Type B pancreatic cell (in vitro differentiated cells): ENCODE measurements around the gene SIPA1L3. TPM values are rescaled to one million over a fixed set of nuclear protein-coding genes. Genes with fewer than 3 reads are reported as not detected.
A peak's percentile ranks its signal among the peaks of the same experiment; 100 is the strongest.
"Not testable (repeated sequence)": the region's sequence is repeated elsewhere in the genome, so short reads cannot be mapped to it uniquely, and the experiment has no call there.

Experiments
- DNase-seq: peaks from one replicate; pipeline ENCODE4 v3.0.0; 2021; ENCODE audit warnings: mixed read lengths; ENCODE audit not compliant: unreplicated experiment; ENCODE audit errors: extremely low spot score
- H3K27ac Mint-ChIP-seq: 2 replicates; pipeline ENCODE4 v1.8.0; 2021; ENCODE audit warnings: mild to moderate bottlenecking, mixed read lengths
- H3K27me3 Mint-ChIP-seq: 2 replicates; pipeline ENCODE4 v1.8.0; 2021; ENCODE audit warnings: mixed read lengths
- H3K36me3 Mint-ChIP-seq: 2 replicates; pipeline ENCODE4 v1.8.0; 2021; ENCODE audit warnings: mixed read lengths
- H3K4me1 Mint-ChIP-seq: one replicate; pipeline ENCODE4 v1.8.0; 2021; ENCODE audit warnings: mixed read lengths; ENCODE audit not compliant: unreplicated experiment
- H3K4me3 Mint-ChIP-seq: 2 replicates; pipeline ENCODE4 v1.8.0; 2021; ENCODE audit warnings: mild to moderate bottlenecking, mixed read lengths
- H3K9me3 Mint-ChIP-seq: 2 replicates; pipeline ENCODE4 v1.8.0; 2021; ENCODE audit warnings: mixed read lengths
- CTCF ChIP-seq: fragments of 200-600 bp; sonication (generic); conservative IDR thresholded peaks from 2 replicates; pipeline ENCODE4 v1.5.0; 2021; ENCODE audit warnings: antibody characterized with exemption, mild to moderate bottlenecking
- total RNA-seq: library from RNA; stranded (reverse); gene quantifications from 2 replicates; pipeline ENCODE4 v1.2.1, GENCODE V29; 2021; ENCODE audit warnings: low replicate concordance

SIPA1L3 gene
- total RNA-seq, 1 donor from 2014 or later, result 53.7 TPM

DNA sequence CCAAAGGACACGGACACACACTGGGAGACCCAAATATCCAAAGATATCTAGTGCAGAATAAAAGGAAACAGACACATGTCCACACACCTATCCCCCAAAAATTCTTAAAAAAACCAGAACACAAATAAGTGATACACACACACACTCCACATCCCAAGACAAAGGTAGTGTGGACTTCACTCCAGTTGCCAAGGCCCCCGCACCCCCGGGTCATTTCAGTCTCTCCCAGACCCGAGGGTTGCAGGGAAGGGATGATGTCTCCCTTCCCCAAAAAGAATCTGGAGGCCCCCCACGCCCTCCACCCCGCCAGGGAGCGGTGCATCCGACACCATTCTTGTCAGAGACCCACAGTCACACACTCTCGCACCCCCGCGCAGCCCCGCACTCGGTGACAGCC, 316.6 kb downstream of the SIPA1L3 start:
- Mint-ChIP-seq H3K27me3 (peaks cover 34% of the 10 kb centered on the region), H3K9me3 (no peaks in the 10 kb centered on the region), H3K4me3 (peak overlapping the region; percentile 70), H3K4me1 (peaks cover 20% of the 10 kb centered on the region), H3K27ac (peak overlapping the region; percentile 0), H3K36me3 (peaks cover 5% of the 10 kb centered on the region)
- no peak for TF ChIP-seq CTCF
- DNase-seq, result no peak

- H3K27ac Mint-ChIP-seq, result peak within 1 kb of the TSS; percentile 70
- peak within 1 kb of the TSS; percentile 92 for H3K4me3 Mint-ChIP-seq
- TF ChIP-seq CTCF, result peak; percentile 50
- peaks cover 5% of the 10 kb centered on the region for H3K36me3 Mint-ChIP-seq
- peaks cover 34% of the 10 kb centered on the region for H3K27me3 Mint-ChIP-seq
- peaks cover 20% of the 10 kb centered on the region for H3K4me1 Mint-ChIP-seq
- H3K9me3 Mint-ChIP-seq, result no peaks in the 10 kb centered on the region
- peak; percentile 86 for DNase-seq
These were observed 317.2 kb downstream of the SIPA1L3 start, which contains the start of gene DPF1 for GRCh38 chr19:38224014-38224862. DPF1 (minus strand) TSS chr19:38224222; CDS start chr19:38224142, 80 bp downstream.

DNA sequence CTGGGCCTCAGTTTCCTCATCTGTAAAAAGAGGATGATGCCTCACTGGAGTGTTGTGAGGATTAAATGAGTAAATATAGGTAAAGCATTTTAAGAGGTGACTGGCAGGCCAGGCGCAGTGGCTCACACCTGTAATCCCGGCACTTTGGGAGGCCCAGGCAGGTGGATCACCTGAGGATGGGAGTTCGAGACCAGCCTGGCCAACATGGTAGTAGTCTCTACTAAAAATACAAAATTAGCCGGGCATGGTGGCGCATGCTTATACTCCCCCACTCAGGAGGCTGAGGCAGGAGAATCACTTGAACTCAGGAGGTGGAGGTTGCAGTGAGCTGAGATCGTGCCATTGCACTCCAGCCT, 317.8 kb downstream of the SIPA1L3 start:
- H3K27ac Mint-ChIP-seq, result peak overlapping the region; percentile 70
- peaks cover 20% of the 10 kb centered on the region for H3K4me1 Mint-ChIP-seq
- DNase-seq, H3K9me3 Mint-ChIP-seq, H3K36me3 Mint-ChIP-seq: not testable (repeated sequence)
- peaks cover 36% of the 10 kb centered on the region for H3K27me3 Mint-ChIP-seq
- H3K4me3 Mint-ChIP-seq, result peak overlapping the region; percentile 92

DNA sequence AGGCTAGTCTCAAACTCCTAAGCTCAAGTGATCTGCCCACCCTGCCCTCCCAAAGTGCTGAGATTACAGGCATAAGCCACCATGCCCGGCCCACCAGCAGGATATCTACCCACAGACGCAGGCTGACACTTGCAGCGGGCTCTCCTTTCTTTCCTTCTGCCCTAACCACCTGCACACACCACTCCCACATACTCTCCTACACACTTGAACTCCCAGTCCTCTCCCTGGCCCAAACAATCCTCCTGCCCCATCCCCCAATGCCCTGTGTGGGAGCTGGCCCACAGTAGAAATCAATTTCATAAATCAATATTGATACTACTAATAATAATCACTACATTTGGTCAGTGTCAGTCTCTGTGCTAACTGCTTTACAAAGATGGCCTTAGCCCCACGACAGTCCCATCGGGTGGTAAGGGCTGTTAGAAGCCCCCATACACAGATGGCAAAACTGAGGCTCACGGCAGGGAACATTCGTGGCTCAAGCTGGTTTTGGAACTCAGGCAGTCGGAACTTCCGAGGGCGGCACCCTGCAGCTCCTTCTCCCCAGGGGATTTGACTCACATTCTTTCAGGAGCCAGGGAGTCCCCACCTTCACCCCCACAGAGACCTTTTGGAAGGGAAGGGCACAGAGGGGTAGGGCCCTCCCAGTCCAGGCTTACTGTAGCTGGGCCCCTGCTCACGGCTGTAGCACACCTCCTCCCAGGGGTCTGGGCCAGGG, 320.4 kb downstream of the SIPA1L3 start:
- peaks cover 20% of the 10 kb centered on the region for H3K4me1 Mint-ChIP-seq
- peaks cover 47% of the 10 kb centered on the region for H3K27me3 Mint-ChIP-seq
- DNase-seq, result no peak
- H3K4me3 Mint-ChIP-seq, result peak overlapping the region; percentile 74
- H3K9me3 Mint-ChIP-seq, result no peaks in the 10 kb centered on the region
- no peaks in the 10 kb centered on the region for H3K36me3 Mint-ChIP-seq
- no peak for TF ChIP-seq CTCF
- H3K27ac Mint-ChIP-seq, result no peak overlapping the region

DNA sequence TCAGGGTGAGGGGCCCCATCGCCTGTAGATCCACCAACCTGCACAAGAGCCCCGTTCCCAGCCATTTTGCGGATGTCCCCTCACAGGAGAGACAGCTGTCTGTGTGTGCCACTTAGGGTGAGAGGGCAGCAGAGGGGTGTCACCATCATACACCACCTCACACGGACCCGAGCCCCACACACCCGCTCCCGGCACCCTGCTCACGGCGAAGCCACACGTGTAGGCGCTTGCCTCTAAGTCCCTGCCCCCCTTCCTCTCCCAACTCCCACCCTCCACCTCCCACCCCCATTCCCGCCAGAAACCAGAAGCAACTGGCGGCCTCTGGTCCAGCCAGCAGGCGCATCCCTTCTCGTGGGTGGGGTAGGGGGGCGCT, 321.0 kb downstream of the SIPA1L3 start:
- no peak for TF ChIP-seq CTCF
- peaks cover 18% of the 10 kb centered on the region for H3K4me1 Mint-ChIP-seq
- DNase-seq, result no peak
- H3K27me3 Mint-ChIP-seq, result peaks cover 44% of the 10 kb centered on the region
- H3K9me3 Mint-ChIP-seq, result no peaks in the 10 kb centered on the region
- H3K36me3 Mint-ChIP-seq, result no peaks in the 10 kb centered on the region
- H3K4me3 Mint-ChIP-seq, result peak overlapping the region; percentile 74
- no peak overlapping the region for H3K27ac Mint-ChIP-seq
